ENCODE data around the gene TBCE.

The TBCE gene

GRCh38 chr1:235397733-235398132 is 30.5 kb downstream of the TBCE start:
- no peak for DNase-seq
- H3K27ac ChIP-seq (ENCODE audit: insufficient read depth in 1 of 2, low read depth in 1 of 2, low read length in 2 of 2, poor library complexity in 1 of 2, severe bottlenecking in 2 of 2): no peak overlapping the region
- POLR2A ChIA-PET: no interaction called here
- no peaks in the 10 kb centered on the region for H3K36me3 ChIP-seq (ENCODE audit: control insufficient read depth in 4 of 4, insufficient read depth in 4 of 4, low read length in 3 of 4)
- CTCF ChIA-PET: interaction anchor here (1.3 to 2.4 kb wide), 2 partner anchors 8 to 11 kb away, joined by 4 to 10 read pairs; no protein-coding TSS in a partner anchor
- no peaks in the 10 kb centered on the region for H3K27me3 ChIP-seq (replicated peaks in 2 of 5; ENCODE audit: control insufficient read depth in 4 of 5, insufficient read depth in 5 of 5, low read length in 4 of 5)
- no peaks in the 10 kb centered on the region for H3K4me1 ChIP-seq (ENCODE audit: control extremely low read depth in 1 of 4, control insufficient read depth in 4 of 4, insufficient read depth in 4 of 4, low read length in 3 of 4)
- WGBS (ENCODE audit: insufficient coverage): 100% methylated on average over 2 of the region's 2 CpGs
- H3K4me3 ChIP-seq (ENCODE audit: control insufficient read depth in 1 of 7, extremely low read depth in 1 of 7, insufficient read depth in 4 of 7, low read depth in 2 of 7, low read length in 6 of 7): no peak overlapping the region
- H3K9me3 ChIP-seq (ENCODE audit: control extremely low read depth in 1 of 5, control insufficient read depth in 4 of 5, insufficient read depth in 2 of 5, low read depth in 1 of 5, low read length in 4 of 5): no peaks in the 10 kb centered on the region

DNA sequence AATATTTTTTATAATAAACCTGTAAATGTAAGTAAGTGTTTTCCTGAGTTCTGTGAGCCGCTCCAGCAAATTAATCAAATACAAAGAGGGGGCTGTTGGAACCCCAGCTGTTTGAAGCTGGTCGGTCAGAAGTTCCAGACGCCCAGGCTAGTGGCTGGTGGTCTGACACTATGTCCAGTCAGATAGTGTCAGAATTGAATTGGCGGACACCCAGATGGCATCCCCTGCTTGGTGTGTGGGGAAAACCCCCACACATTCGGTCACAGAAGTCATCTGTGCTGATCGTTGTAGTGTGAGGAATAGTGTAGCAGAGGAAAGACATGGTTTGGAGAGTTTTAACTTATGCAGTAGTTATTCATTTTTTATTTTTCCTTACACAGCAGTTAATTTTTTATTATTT is 32.4 kb downstream of the TBCE start:
- peaks cover 0 to 4% (median under 1%) of the 10 kb centered on the region in 4 experiments for H3K36me3 ChIP-seq (ENCODE audit: control insufficient read depth in 4 of 4, insufficient read depth in 4 of 4, low read length in 3 of 4)
- H3K27me3 ChIP-seq (replicated peaks in 2 of 5; ENCODE audit: control insufficient read depth in 4 of 5, insufficient read depth in 5 of 5, low read length in 4 of 5): no peaks in the 10 kb centered on the region
- CTCF ChIA-PET: interaction anchor here (2.4 kb wide), 1 partner anchor 10 kb away, joined by 10 read pairs; no protein-coding TSS in a partner anchor
- POLR2A ChIA-PET: no interaction called here
- DNase-seq: no peak
- H3K4me1 ChIP-seq (ENCODE audit: control extremely low read depth in 1 of 4, control insufficient read depth in 4 of 4, insufficient read depth in 4 of 4, low read length in 3 of 4): no peaks in the 10 kb centered on the region
- 100% methylated on average over 1 of the region's 6 CpGs for WGBS (ENCODE audit: insufficient coverage)
- no peak overlapping the region for H3K27ac ChIP-seq (ENCODE audit: insufficient read depth in 1 of 2, low read depth in 1 of 2, low read length in 2 of 2, poor library complexity in 1 of 2, severe bottlenecking in 2 of 2)
- H3K9me3 ChIP-seq (ENCODE audit: control extremely low read depth in 1 of 5, control insufficient read depth in 4 of 5, insufficient read depth in 2 of 5, low read depth in 1 of 5, low read length in 4 of 5): no peaks in the 10 kb centered on the region
- H3K4me3 ChIP-seq (ENCODE audit: control insufficient read depth in 1 of 7, extremely low read depth in 1 of 7, insufficient read depth in 4 of 7, low read depth in 2 of 7, low read length in 6 of 7): no peak overlapping the region

- Histone ChIP-seq H3K27me3 (replicated peaks in 2 of 5; ENCODE audit: control insufficient read depth in 4 of 5, insufficient read depth in 5 of 5, low read length in 4 of 5) (no peaks in the 10 kb centered on the region), H3K27ac (ENCODE audit: insufficient read depth in 1 of 2, low read depth in 1 of 2, low read length in 2 of 2, poor library complexity in 1 of 2, severe bottlenecking in 2 of 2) (no peak overlapping the region), H3K4me1 (ENCODE audit: control extremely low read depth in 1 of 4, control insufficient read depth in 4 of 4, insufficient read depth in 4 of 4, low read length in 3 of 4) (no peaks in the 10 kb centered on the region), H3K4me3 (ENCODE audit: control insufficient read depth in 1 of 7, extremely low read depth in 1 of 7, insufficient read depth in 4 of 7, low read depth in 2 of 7, low read length in 6 of 7) (no peak overlapping the region), H3K9me3 (ENCODE audit: control extremely low read depth in 1 of 5, control insufficient read depth in 4 of 5, insufficient read depth in 2 of 5, low read depth in 1 of 5, low read length in 4 of 5) (no peaks in the 10 kb centered on the region), H3K36me3 (ENCODE audit: control insufficient read depth in 4 of 4, insufficient read depth in 4 of 4, low read length in 3 of 4) (peaks cover 0 to 4% (median under 1%) of the 10 kb centered on the region in 4 experiments)
- CTCF ChIA-PET: no interaction called here
- 100% methylated on average over 1 of the region's 4 CpGs for WGBS (ENCODE audit: insufficient coverage)
- no peak for DNase-seq
- POLR2A ChIA-PET: no interaction called here
These were observed 34.0 kb downstream of the TBCE start for GRCh38 chr1:235401251-235401650.

DNA sequence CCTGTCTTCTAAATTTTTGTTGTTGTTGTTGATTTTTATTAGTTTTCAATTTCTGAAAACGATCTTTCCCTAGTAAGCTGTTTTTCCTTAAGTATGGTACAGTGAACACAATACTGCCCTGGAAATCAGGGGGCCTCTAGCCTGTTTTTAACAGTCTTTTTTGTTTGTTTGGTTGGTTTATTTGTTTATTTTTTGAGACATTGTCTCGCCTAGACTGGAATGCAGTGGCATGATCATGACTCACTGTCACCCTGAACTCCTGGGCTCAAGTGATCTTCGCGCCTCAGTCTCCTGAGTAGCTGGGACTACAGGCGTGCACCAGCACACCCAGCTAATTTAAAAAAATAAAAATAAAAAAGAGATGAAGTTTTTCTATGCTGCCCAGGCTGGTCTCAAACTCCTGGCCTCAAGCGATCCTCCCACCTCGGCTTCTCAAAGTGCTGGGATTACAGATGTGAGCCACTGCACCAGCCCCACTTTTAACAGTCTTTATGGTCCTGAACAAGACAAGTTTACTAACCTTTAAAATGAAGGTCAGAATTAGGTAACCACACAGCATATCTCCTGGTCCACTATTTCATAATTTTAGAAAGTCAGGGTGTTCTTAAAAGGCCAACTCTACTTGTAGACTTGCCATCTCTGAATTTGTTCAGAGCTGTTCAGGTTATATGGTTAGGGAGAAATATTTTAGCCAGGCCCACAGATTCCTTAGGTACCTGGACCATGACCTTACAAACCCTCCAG is 35.4 kb downstream of the TBCE start:
- CTCF ChIA-PET: no interaction called here
- Histone ChIP-seq H3K4me3 (ENCODE audit: control insufficient read depth in 1 of 7, extremely low read depth in 1 of 7, insufficient read depth in 4 of 7, low read depth in 2 of 7, low read length in 6 of 7) (no peak overlapping the region), H3K36me3 (ENCODE audit: control insufficient read depth in 4 of 4, insufficient read depth in 4 of 4, low read length in 3 of 4) (peaks cover 0 to 4% (median under 1%) of the 10 kb centered on the region in 4 experiments), H3K27ac (ENCODE audit: insufficient read depth in 1 of 2, low read depth in 1 of 2, low read length in 2 of 2, poor library complexity in 1 of 2, severe bottlenecking in 2 of 2) (no peak overlapping the region), H3K4me1 (ENCODE audit: control extremely low read depth in 1 of 4, control insufficient read depth in 4 of 4, insufficient read depth in 4 of 4, low read length in 3 of 4) (no peaks in the 10 kb centered on the region), H3K9me3 (ENCODE audit: control extremely low read depth in 1 of 5, control insufficient read depth in 4 of 5, insufficient read depth in 2 of 5, low read depth in 1 of 5, low read length in 4 of 5) (no peaks in the 10 kb centered on the region), H3K27me3 (replicated peaks in 2 of 5; ENCODE audit: control insufficient read depth in 4 of 5, insufficient read depth in 5 of 5, low read length in 4 of 5) (no peaks in the 10 kb centered on the region)
- POLR2A ChIA-PET: no interaction called here
- 92% methylated on average over 2 of the region's 7 CpGs for WGBS (ENCODE audit: insufficient coverage)
- DNase-seq: no peak

- H3K9me3 ChIP-seq (ENCODE audit: control extremely low read depth in 1 of 5, control insufficient read depth in 4 of 5, insufficient read depth in 2 of 5, low read depth in 1 of 5, low read length in 4 of 5): no peaks in the 10 kb centered on the region
- ChIA-PET CTCF (no interaction called here), POLR2A (no interaction called here)
- H3K4me3 ChIP-seq (ENCODE audit: control insufficient read depth in 1 of 7, extremely low read depth in 1 of 7, insufficient read depth in 4 of 7, low read depth in 2 of 7, low read length in 6 of 7): no peak overlapping the region
- H3K27ac ChIP-seq (ENCODE audit: insufficient read depth in 1 of 2, low read depth in 1 of 2, low read length in 2 of 2, poor library complexity in 1 of 2, severe bottlenecking in 2 of 2): no peak overlapping the region
- H3K36me3 ChIP-seq (ENCODE audit: control insufficient read depth in 4 of 4, insufficient read depth in 4 of 4, low read length in 3 of 4): peaks cover 0 to 4% (median under 1%) of the 10 kb centered on the region in 4 experiments
- no peaks in the 10 kb centered on the region for H3K4me1 ChIP-seq (ENCODE audit: control extremely low read depth in 1 of 4, control insufficient read depth in 4 of 4, insufficient read depth in 4 of 4, low read length in 3 of 4)
- no CpG with 5 or more reads among the region's 1 CpG for WGBS (ENCODE audit: insufficient coverage)
- DNase-seq: no peak
- H3K27me3 ChIP-seq (replicated peaks in 2 of 5; ENCODE audit: control insufficient read depth in 4 of 5, insufficient read depth in 5 of 5, low read length in 4 of 5): no peaks in the 10 kb centered on the region
These were observed 36.4 kb downstream of the TBCE start for GRCh38 chr1:235403593-235403992.

DNA sequence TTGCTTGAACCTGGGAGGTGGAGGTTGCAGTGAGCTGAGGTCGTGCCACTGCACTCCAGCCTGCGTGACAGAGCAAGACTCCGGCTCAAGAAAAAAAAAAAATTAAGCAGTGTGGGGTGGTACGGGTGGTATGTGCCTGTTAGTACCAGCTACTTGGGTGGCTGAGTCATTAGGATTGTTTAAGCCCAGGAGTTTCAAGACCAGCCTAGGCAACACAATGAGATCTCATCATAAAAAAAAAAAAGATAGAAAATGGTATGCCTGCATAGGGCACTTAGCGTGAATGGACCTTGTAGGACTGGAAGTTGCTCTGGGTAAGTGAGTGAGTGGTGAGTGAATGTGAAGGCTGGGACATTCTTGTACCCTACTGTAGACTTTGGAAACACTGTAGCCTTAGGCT is 37.0 kb downstream of the TBCE start:
- no peak for DNase-seq
- POLR2A ChIA-PET: interaction anchor here (0.6 kb wide), 1 partner anchor 43 kb away, joined by 3 read pairs; no protein-coding TSS in a partner anchor
- H3K27me3 ChIP-seq (replicated peaks in 2 of 5; ENCODE audit: control insufficient read depth in 4 of 5, insufficient read depth in 5 of 5, low read length in 4 of 5): no peaks in the 10 kb centered on the region
- CTCF ChIA-PET: interaction anchor here (1.5 to 1.6 kb wide), 2 partner anchors 11 to 13 kb away, joined by 4 read pairs; no protein-coding TSS in a partner anchor
- 100% methylated on average over 2 of the region's 5 CpGs for WGBS (ENCODE audit: insufficient coverage)
- no peaks in the 10 kb centered on the region for H3K9me3 ChIP-seq (ENCODE audit: control extremely low read depth in 1 of 5, control insufficient read depth in 4 of 5, insufficient read depth in 2 of 5, low read depth in 1 of 5, low read length in 4 of 5)
- H3K4me1 ChIP-seq (ENCODE audit: control extremely low read depth in 1 of 4, control insufficient read depth in 4 of 4, insufficient read depth in 4 of 4, low read length in 3 of 4): no peaks in the 10 kb centered on the region
- H3K36me3 ChIP-seq (ENCODE audit: control insufficient read depth in 4 of 4, insufficient read depth in 4 of 4, low read length in 3 of 4): peaks cover 0 to 4% (median under 1%) of the 10 kb centered on the region in 4 experiments
- no peak overlapping the region for H3K4me3 ChIP-seq (ENCODE audit: control insufficient read depth in 1 of 7, extremely low read depth in 1 of 7, insufficient read depth in 4 of 7, low read depth in 2 of 7, low read length in 6 of 7)
- H3K27ac ChIP-seq (ENCODE audit: insufficient read depth in 1 of 2, low read depth in 1 of 2, low read length in 2 of 2, poor library complexity in 1 of 2, severe bottlenecking in 2 of 2): no peak overlapping the region

DNA sequence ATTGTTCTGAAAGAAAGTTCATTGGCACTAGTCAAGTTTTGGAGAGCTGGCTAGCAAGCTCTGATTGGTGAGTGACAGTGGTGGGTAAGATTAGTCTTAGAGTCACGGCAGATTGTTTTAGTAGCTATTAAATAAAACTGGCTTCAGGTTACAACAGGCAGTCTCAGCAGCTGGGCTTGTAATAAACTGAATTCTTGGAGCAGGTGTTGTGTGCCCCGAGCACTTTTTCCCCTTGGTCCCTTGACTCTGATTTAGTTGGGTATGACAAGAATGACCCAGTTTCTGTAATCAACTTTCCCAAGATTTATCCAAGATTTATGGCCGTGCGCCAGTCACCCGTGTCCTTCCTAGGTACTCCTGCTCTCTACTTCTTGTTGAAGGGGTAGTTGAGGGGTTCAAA is 40.2 kb downstream of the TBCE start:
- ChIA-PET CTCF (interaction anchor here (2.4 kb wide), 1 partner anchor 15 kb away, joined by 5 read pairs; no protein-coding TSS in a partner anchor), POLR2A (no interaction called here)
- Histone ChIP-seq H3K4me3 (ENCODE audit: control insufficient read depth in 1 of 7, extremely low read depth in 1 of 7, insufficient read depth in 4 of 7, low read depth in 2 of 7, low read length in 6 of 7) (no peak overlapping the region), H3K36me3 (ENCODE audit: control insufficient read depth in 4 of 4, insufficient read depth in 4 of 4, low read length in 3 of 4) (peaks cover 0 to 4% (median under 1%) of the 10 kb centered on the region in 4 experiments), H3K9me3 (ENCODE audit: control extremely low read depth in 1 of 5, control insufficient read depth in 4 of 5, insufficient read depth in 2 of 5, low read depth in 1 of 5, low read length in 4 of 5) (no peaks in the 10 kb centered on the region), H3K4me1 (ENCODE audit: control extremely low read depth in 1 of 4, control insufficient read depth in 4 of 4, insufficient read depth in 4 of 4, low read length in 3 of 4) (no peaks in the 10 kb centered on the region), H3K27ac (ENCODE audit: insufficient read depth in 1 of 2, low read depth in 1 of 2, low read length in 2 of 2, poor library complexity in 1 of 2, severe bottlenecking in 2 of 2) (no peak overlapping the region), H3K27me3 (replicated peaks in 2 of 5; ENCODE audit: control insufficient read depth in 4 of 5, insufficient read depth in 5 of 5, low read length in 4 of 5) (no peaks in the 10 kb centered on the region)
- DNase-seq: no peak
- WGBS (ENCODE audit: insufficient coverage): 100% methylated on average over 3 of the region's 5 CpGs
